Measurements from ENCODE around the gene USF2. TPM values are rescaled to one million over a fixed set of nuclear protein-coding genes. Genes with fewer than 3 reads are reported as not detected.

Gene USF2
- polyA plus RNA-seq, 1 donor (not counting 4 experiments of a cell fraction or from before 2014, with no cell fraction given): 53.8 TPM

DNA sequence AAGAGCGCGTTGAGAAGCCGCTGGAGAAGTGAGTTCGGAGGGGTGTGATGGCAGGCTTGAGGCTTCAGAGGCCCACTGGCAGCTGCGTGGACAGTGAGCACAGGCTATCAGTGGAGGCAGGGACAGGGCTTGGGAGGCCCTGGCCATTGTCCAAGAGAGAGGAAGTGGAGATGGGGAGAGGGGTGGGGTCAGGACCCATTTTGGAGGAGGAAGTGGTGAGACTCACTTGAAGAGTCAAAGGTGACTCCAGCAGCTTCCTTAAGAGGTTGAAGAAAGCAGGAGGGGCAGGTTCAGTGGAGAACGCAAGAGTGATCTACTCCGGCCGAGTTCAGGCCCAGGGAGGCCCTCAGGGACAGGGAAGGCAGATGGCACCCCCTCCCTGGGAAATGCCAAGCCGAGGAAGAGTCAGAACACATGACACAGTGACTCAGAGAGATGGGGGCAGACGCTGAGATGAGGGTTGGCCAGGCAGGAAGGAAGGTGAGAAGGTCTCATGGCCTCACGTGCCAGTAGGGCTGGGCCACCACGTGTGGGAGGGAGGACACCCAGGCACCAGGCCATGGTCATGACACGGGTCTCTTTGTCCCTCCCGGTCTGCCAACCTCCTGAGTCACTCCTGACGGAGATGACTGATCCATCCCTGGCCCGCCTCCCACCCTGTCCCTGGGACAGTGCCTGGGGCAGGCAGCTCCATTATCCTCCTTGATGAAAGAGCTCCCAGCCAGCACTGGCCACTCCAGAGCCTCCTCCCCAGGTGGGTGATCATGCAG lies 50.1 kb downstream of the USF2 start:
- DNase-seq (ENCODE audit: low read depth, low spot score) (peak; percentile 94), FAIRE-seq (peak; percentile 87)
- Histone ChIP-seq H3K4me1 (ENCODE audit: control insufficient read depth, extremely low read depth, insufficient read depth, low read length) (peaks cover 14% of the 10 kb centered on the region), H3K27ac (ENCODE audit: control insufficient read depth, insufficient read depth, low read length) (peak overlapping the region; percentile 64), H3K79me2 (ENCODE audit: control insufficient read depth, insufficient read depth, low read length) (no peaks in the 10 kb centered on the region), H4K20me1 (ENCODE audit: control insufficient read depth, extremely low read depth, insufficient read depth, low read length) (no peaks in the 10 kb centered on the region), H3K9me1 (ENCODE audit: control insufficient read depth, extremely low read depth, insufficient read depth, low read length) (no peaks in the 10 kb centered on the region), H3K9ac (ENCODE audit: control insufficient read depth, extremely low read depth, insufficient read depth, low read length) (peak overlapping the region; percentile 45), H3K9me3 (ENCODE audit: control insufficient read depth, low read depth, low read length) (no peaks in the 10 kb centered on the region), H3K4me3 (ENCODE audit: control insufficient read depth in 2 of 3, extremely low read depth in 1 of 3, insufficient read depth in 2 of 3, low read depth in 1 of 3, low read length in 3 of 3) (no peak overlapping the region), H3K4me2 (ENCODE audit: control insufficient read depth, extremely low read depth, insufficient read depth, low read depth, low read length) (peak overlapping the region; percentile 17), H3K36me3 (ENCODE audit: control insufficient read depth in 2 of 2, extremely low read depth in 1 of 2, insufficient read depth in 2 of 2, low read length in 2 of 2) (no peaks in the 10 kb centered on the region), H2AFZ (ENCODE audit: control insufficient read depth, low read length) (peak overlapping the region; percentile 49), H3K27me3 (ENCODE audit: control insufficient read depth, extremely low read depth, insufficient read depth, low read length) (no peaks in the 10 kb centered on the region)
- TF ChIP-seq EZH2 (IDR thresholded peaks at IDR 0.05; ENCODE audit: low read length): no peak
- no peak for TF ChIP-seq CTCF (optimal IDR thresholded peaks at IDR 0.05 in 1 of 3, IDR thresholded peaks at IDR 0.05 in 1 of 3, conservative IDR thresholded peaks at IDR 0.05 in 1 of 3; ENCODE audit: extremely low read depth in 1 of 3, insufficient read depth in 2 of 3, low read length in 3 of 3)
- dilution Hi-C loops (cut with MboI; ENCODE audit: extremely low pct_ligation_motif_present, low sequenced_read_pairs): no loop called here

DNA sequence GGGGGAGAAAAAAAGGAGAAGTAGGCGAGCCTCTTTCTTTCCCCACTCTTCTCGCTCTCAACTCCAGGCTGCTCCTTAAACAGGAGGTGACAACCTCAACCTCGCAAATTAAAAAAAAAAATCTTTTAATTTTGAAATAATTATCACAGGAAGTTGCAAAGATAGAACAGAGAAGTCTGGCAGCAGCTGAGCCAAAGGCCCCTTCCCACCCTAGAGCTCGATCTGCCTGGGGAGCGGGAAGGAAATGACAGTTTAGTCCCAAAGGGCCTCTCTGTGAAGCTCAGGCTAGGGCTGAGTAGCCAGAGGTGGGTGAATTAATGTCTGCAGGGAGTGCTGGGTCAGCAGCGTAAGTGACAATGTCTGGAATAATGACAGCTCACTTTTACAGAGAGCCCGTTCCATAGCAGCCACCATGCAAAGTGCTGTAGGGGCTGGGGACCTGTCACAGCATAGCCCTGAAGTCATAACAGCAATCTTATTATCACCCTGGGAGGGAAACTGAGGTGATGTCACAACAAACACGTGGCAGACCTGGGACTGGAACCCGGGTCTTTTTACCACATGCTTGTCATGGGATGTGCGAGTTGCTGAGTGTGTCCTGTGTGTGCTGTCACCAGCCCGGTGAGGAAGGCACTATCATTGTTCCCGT lies 51.4 kb downstream of the USF2 start:
- no peak for DNase-seq (ENCODE audit: low read depth, low spot score)
- FAIRE-seq: no peak
- dilution Hi-C loops (cut with MboI; ENCODE audit: extremely low pct_ligation_motif_present, low sequenced_read_pairs): no loop called here

More for the DNA sequence above, 51.4 kb downstream of the USF2 start:
- Histone ChIP-seq H3K4me3 (ENCODE audit: control insufficient read depth in 2 of 3, extremely low read depth in 1 of 3, insufficient read depth in 2 of 3, low read depth in 1 of 3, low read length in 3 of 3) (no peak overlapping the region), H3K4me1 (ENCODE audit: control insufficient read depth, extremely low read depth, insufficient read depth, low read length) (peaks cover 14% of the 10 kb centered on the region), H4K20me1 (ENCODE audit: control insufficient read depth, extremely low read depth, insufficient read depth, low read length) (no peaks in the 10 kb centered on the region), H3K9ac (ENCODE audit: control insufficient read depth, extremely low read depth, insufficient read depth, low read length) (no peak overlapping the region), H3K9me1 (ENCODE audit: control insufficient read depth, extremely low read depth, insufficient read depth, low read length) (no peaks in the 10 kb centered on the region), H3K79me2 (ENCODE audit: control insufficient read depth, insufficient read depth, low read length) (no peaks in the 10 kb centered on the region), H3K9me3 (ENCODE audit: control insufficient read depth, low read depth, low read length) (no peaks in the 10 kb centered on the region), H3K36me3 (ENCODE audit: control insufficient read depth in 2 of 2, extremely low read depth in 1 of 2, insufficient read depth in 2 of 2, low read length in 2 of 2) (no peaks in the 10 kb centered on the region), H3K27me3 (ENCODE audit: control insufficient read depth, extremely low read depth, insufficient read depth, low read length) (no peaks in the 10 kb centered on the region), H2AFZ (ENCODE audit: control insufficient read depth, low read length) (no peak overlapping the region), H3K4me2 (ENCODE audit: control insufficient read depth, extremely low read depth, insufficient read depth, low read depth, low read length) (no peak overlapping the region), H3K27ac (ENCODE audit: control insufficient read depth, insufficient read depth, low read length) (no peak overlapping the region)
- no peak for TF ChIP-seq CTCF (optimal IDR thresholded peaks at IDR 0.05 in 1 of 3, IDR thresholded peaks at IDR 0.05 in 1 of 3, conservative IDR thresholded peaks at IDR 0.05 in 1 of 3; ENCODE audit: extremely low read depth in 1 of 3, insufficient read depth in 2 of 3, low read length in 3 of 3)
- TF ChIP-seq EZH2 (IDR thresholded peaks at IDR 0.05; ENCODE audit: low read length): no peak

Measured in keratinocyte (primary cell).